H1 (cell line): Measurements from ENCODE around the gene DDX43. TPM values are rescaled to one million over a fixed set of nuclear protein-coding genes. Genes with fewer than 3 reads are reported as not detected.

Source experiments
- HDAC2 ChIP-seq, 2 experiments: fragments of 300-600 bp in 1 of 2; sonication (generic) in 1 of 2; IDR thresholded peaks; 2 replicates each; pipeline ENCODE4 v1.6.1; 2011 to 2012; ENCODE audit warnings: low read depth in 2 of 2, low read length in 2 of 2, mild to moderate bottlenecking in 2 of 2, moderate library complexity in 2 of 2, borderline replicate concordance in 1 of 2, inconsistent platforms in 1 of 2
- RBBP5 ChIP-seq: IDR thresholded peaks from 2 replicates; pipeline ENCODE4 v1.7.1; 2012; ENCODE audit warnings: low read depth, mild to moderate bottlenecking, inconsistent platforms, low read length, moderate library complexity, borderline replicate concordance
- polyA plus RNA-seq, 7 experiments: library from polyadenylated mRNA; depleted of rRNA in 3 of 7; stranded (reverse) in 5 of 7; unstranded in 2 of 7; fragments of >200 nt in 5 of 7; fragments of 200-250 nt in 2 of 7; gene quantifications; 1 replicate in 5 of 7; 2 replicates in 1 of 7; 4 replicates in 1 of 7; pipeline versions ENCODE4 v1.2.1 to v1.2.3, GENCODE V29; 2011 to 2013; ENCODE audit warnings: missing spikeins in 2 of 7, mixed read lengths in 2 of 7
- total RNA-seq: library from RNA; stranded (reverse); fragmentation: NEBNext Ultra II Directional; extraction: Animal tissue kit (Norgen Biotek cat#: 25700); gene quantifications from 2 replicates; pipeline ENCODE4 v1.2.1, GENCODE V29; 2021

Gene DDX43
- total and polyA plus RNA-seq, 2 of the 8 experiments (the other 6 are each of a cell fraction or from before 2014, with no cell fraction given): 0.05 TPM; not detected in 1

GRCh38 chr6:73421534-73421933 is 26.9 kb downstream of the DDX43 start (continued):
- no peak for TF ChIP-seq HDAC2 (IDR thresholded peaks at IDR 0.05; ENCODE audit: borderline replicate concordance in 1 of 2, low read depth in 2 of 2, low read length in 2 of 2)
- TF ChIP-seq RBBP5: no peak
